Nephron progenitor cell (in vitro differentiated cells): ENCODE data around the gene SCRG1.

Experiments
- DNase-seq: peaks from one replicate; pipeline ENCODE4 v3.0.0; 2021
- H3K27ac Mint-ChIP-seq: 2 replicates; pipeline ENCODE4 v1.8.0; 2021; ENCODE audit warnings: mild to moderate bottlenecking, moderate library complexity, mixed read lengths
- H3K27me3 Mint-ChIP-seq: 2 replicates; pipeline ENCODE4 v1.8.0; 2021; ENCODE audit warnings: mild to moderate bottlenecking, low read depth, mixed read lengths; ENCODE audit not compliant: poor library complexity
- H3K36me3 Mint-ChIP-seq: 2 replicates; pipeline ENCODE4 v1.8.0; 2021; ENCODE audit warnings: low read depth, mixed read lengths
- H3K4me1 Mint-ChIP-seq: 2 replicates; pipeline ENCODE4 v1.8.0; 2021; ENCODE audit warnings: mixed read lengths
- H3K4me3 Mint-ChIP-seq: 2 replicates; pipeline ENCODE4 v1.8.0; 2021; ENCODE audit warnings: mild to moderate bottlenecking, moderate library complexity, mixed read lengths
- H3K9me3 Mint-ChIP-seq: 2 replicates; pipeline ENCODE4 v1.8.0; 2021; ENCODE audit warnings: mild to moderate bottlenecking, moderate library complexity, mixed read lengths
- CTCF ChIP-seq: fragments of 200-600 bp; sonication (generic); IDR thresholded peaks from 2 replicates; pipeline ENCODE4 v1.5.0; 2021; ENCODE audit warnings: antibody characterized with exemption

SCRG1 gene

GRCh38 chr4:173436771-173437265 lies 37.9 kb upstream of the SCRG1 start:
- no peak for TF ChIP-seq CTCF

GRCh38 chr4:173436149-173436579 lies 37.2 kb upstream of the SCRG1 start:
- H3K27ac Mint-ChIP-seq: peak overlapping the region; percentile 5
- peaks cover 18% of the 10 kb centered on the region for H3K36me3 Mint-ChIP-seq
- no peak overlapping the region for H3K4me3 Mint-ChIP-seq
- peak; percentile 33 for DNase-seq
- no peak for TF ChIP-seq CTCF
- peaks cover 7% of the 10 kb centered on the region for H3K27me3 Mint-ChIP-seq
- H3K9me3 Mint-ChIP-seq: no peaks in the 10 kb centered on the region
- H3K4me1 Mint-ChIP-seq: peaks cover 30% of the 10 kb centered on the region

More at GRCh38 chr4:173436771-173437265, 37.9 kb upstream of the SCRG1 start:
- Mint-ChIP-seq H3K27ac (peak overlapping the region; percentile 17), H3K4me1 (peaks cover 30% of the 10 kb centered on the region), H3K27me3 (peaks cover 7% of the 10 kb centered on the region), H3K36me3 (peaks cover 23% of the 10 kb centered on the region), H3K9me3 (no peaks in the 10 kb centered on the region), H3K4me3 (peak overlapping the region; percentile 4)
- DNase-seq: no peak

GRCh38 chr4:173434231-173434630 lies 35.3 kb upstream of the SCRG1 start:
- Mint-ChIP-seq H3K4me3 (no peak overlapping the region), H3K9me3 (peaks cover 4% of the 10 kb centered on the region)
- no peak for DNase-seq

GRCh38 chr4:173433447-173433846 lies 34.5 kb upstream of the SCRG1 start:
- peaks cover 10% of the 10 kb centered on the region for H3K27me3 Mint-ChIP-seq
- peaks cover 30% of the 10 kb centered on the region for H3K4me1 Mint-ChIP-seq
- no peak for DNase-seq
- H3K4me3 Mint-ChIP-seq: no peak overlapping the region
- H3K9me3 Mint-ChIP-seq: peaks cover 4% of the 10 kb centered on the region
- H3K27ac Mint-ChIP-seq: peak overlapping the region; percentile 16
- TF ChIP-seq CTCF: no peak
- peaks cover 14% of the 10 kb centered on the region for H3K36me3 Mint-ChIP-seq

More at GRCh38 chr4:173434231-173434630, 35.3 kb upstream of the SCRG1 start:
- peaks cover 20% of the 10 kb centered on the region for H3K36me3 Mint-ChIP-seq
- H3K27ac Mint-ChIP-seq: no peak overlapping the region
- H3K27me3 Mint-ChIP-seq: peaks cover 10% of the 10 kb centered on the region
- peaks cover 30% of the 10 kb centered on the region for H3K4me1 Mint-ChIP-seq
- TF ChIP-seq CTCF: no peak

GRCh38 chr4:173432430-173432829 lies 33.5 kb upstream of the SCRG1 start:
- H3K4me3 Mint-ChIP-seq: no peak overlapping the region
- peaks cover 10% of the 10 kb centered on the region for H3K27me3 Mint-ChIP-seq
- no peak for DNase-seq
- H3K36me3 Mint-ChIP-seq: peaks cover 14% of the 10 kb centered on the region
- H3K4me1 Mint-ChIP-seq: peaks cover 26% of the 10 kb centered on the region
- no peak overlapping the region for H3K27ac Mint-ChIP-seq
- no peak for TF ChIP-seq CTCF
- H3K9me3 Mint-ChIP-seq: peaks cover 4% of the 10 kb centered on the region

- Mint-ChIP-seq H3K27ac (no peak overlapping the region), H3K36me3 (peaks cover 5% of the 10 kb centered on the region), H3K4me3 (no peak overlapping the region), H3K9me3 (peaks cover 7% of the 10 kb centered on the region), H3K27me3 (peaks cover 5% of the 10 kb centered on the region), H3K4me1 (no peaks in the 10 kb centered on the region)
- TF ChIP-seq CTCF: no peak
- no peak for DNase-seq
Measured at GRCh38 chr4:173426064-173426463, 27.1 kb upstream of the SCRG1 start.
